HG03175 (cell line): ENCODE results near the gene GATA6.
A peak's percentile ranks its signal among the peaks of the same experiment; 100 is the strongest.

ENCODE experiments used
- ATAC-seq: cut with Tn5 transposase; IDR thresholded peaks from one replicate; pipeline ENCODE4 v1.9.1; 2021; ENCODE audit warnings: mild to moderate bottlenecking, moderate library complexity; ENCODE audit not compliant: unreplicated experiment

Gene GATA6

GRCh38 chr18:22169011-22169888 is at the start of gene GATA6:
TSS of gene GATA6 (plus strand) at chr18:22169589. CDS start at chr18:22171145, 1,556 bp downstream.
- ATAC-seq: no peak

- ATAC-seq: no peak
Measured at GRCh38 chr18:22124970-22125369, 44.4 kb upstream of the GATA6 start.

GRCh38 chr18:22128954-22129353 is 40.4 kb upstream of the GATA6 start:
- no peak for ATAC-seq

- ATAC-seq: no peak
Measured at GRCh38 chr18:22129778-22130177, 39.6 kb upstream of the GATA6 start.

- peak; percentile 49 for ATAC-seq
Measured at GRCh38 chr18:22132258-22132657, 37.1 kb upstream of the GATA6 start.

- no peak for ATAC-seq
Measured at GRCh38 chr18:22132763-22133162, 36.6 kb upstream of the GATA6 start.

GRCh38 chr18:22136395-22136794 is 33.0 kb upstream of the GATA6 start:
- ATAC-seq: no peak

GRCh38 chr18:22141211-22141610 is 28.2 kb upstream of the GATA6 start:
- no peak for ATAC-seq

- ATAC-seq: no peak
Measured at GRCh38 chr18:22143347-22144340, 25.7 kb upstream of the GATA6 start.

- ATAC-seq: no peak
Measured at GRCh38 chr18:22145160-22145559, 24.2 kb upstream of the GATA6 start.

GRCh38 chr18:22149710-22150109 is 19.7 kb upstream of the GATA6 start:
- no peak for ATAC-seq

GRCh38 chr18:22152093-22152492 is 17.3 kb upstream of the GATA6 start:
- ATAC-seq: no peak

GRCh38 chr18:22153428-22153827 is 16.0 kb upstream of the GATA6 start:
- ATAC-seq: no peak

GRCh38 chr18:22155584-22155983 is 13.8 kb upstream of the GATA6 start:
- ATAC-seq: no peak

- no peak for ATAC-seq
Measured at GRCh38 chr18:22159014-22159413, 10.4 kb upstream of the GATA6 start.

- no peak for ATAC-seq
Measured at GRCh38 chr18:22161090-22161489, 8.3 kb upstream of the GATA6 start.

- ATAC-seq: no peak
Measured at GRCh38 chr18:22163416-22164161, 5.8 kb upstream of the GATA6 start.

GRCh38 chr18:22164337-22165048 is 4.9 kb upstream of the GATA6 start:
- ATAC-seq: no peak

- no peak for ATAC-seq
Measured at GRCh38 chr18:22165049-22165602, 4.3 kb upstream of the GATA6 start.

GRCh38 chr18:22165603-22166068 is 3.8 kb upstream of the GATA6 start:
- ATAC-seq: no peak
